GM19240 (cell line): Measurements from ENCODE around the gene PTGES3L.
"Not testable (repeated sequence)": the region's sequence is repeated elsewhere in the genome, so short reads cannot be mapped to it uniquely, and the experiment has no call there.

Experiments used
- DNase-seq: peaks from one replicate; pipeline ENCODE4 v3.0.0; 2011; ENCODE audit warnings: low spot score; ENCODE audit not compliant: insufficient read length

Gene PTGES3L

GRCh38 chr17:42920106-42920900 is 59.6 kb downstream of the PTGES3L start:
- no peak for DNase-seq

GRCh38 chr17:42919522-42920077 is 60.3 kb downstream of the PTGES3L start:
- DNase-seq = not testable (repeated sequence)

- no peak for DNase-seq
These were observed 60.9 kb downstream of the PTGES3L start for GRCh38 chr17:42918902-42919521.
